Memory B cell (primary cell): Measurements from ENCODE around the gene PDXP.
A peak's percentile ranks its signal among the peaks of the same experiment; 100 is the strongest.
"Not testable (repeated sequence)": the region's sequence is repeated elsewhere in the genome, so short reads cannot be mapped to it uniquely, and the experiment has no call there.

Experiments used
- ATAC-seq: fragments of 150-1000 bp; cut with Tn5 transposase; 2 replicates; pipeline ENCODE4 v1.10.0; 2021; ENCODE audit warnings: low read depth, mild to moderate bottlenecking, moderate library complexity
- DNase-seq, 2 donors: peaks; one replicate each; pipeline ENCODE4 v3.0.0; 2022; ENCODE audit warnings: low spot score in 2 of 2
- H3K27ac Mint-ChIP-seq: one replicate; pipeline ENCODE4 v1.8.0; 2022; ENCODE audit warnings: mild to moderate bottlenecking, moderate library complexity, mixed read lengths
- H3K27me3 Mint-ChIP-seq: one replicate; pipeline ENCODE4 v1.8.0; 2022; ENCODE audit warnings: mixed read lengths
- H3K36me3 Mint-ChIP-seq: one replicate; pipeline ENCODE4 v1.8.0; 2022; ENCODE audit warnings: mild to moderate bottlenecking, mixed read lengths
- H3K4me1 Mint-ChIP-seq: one replicate; pipeline ENCODE4 v1.8.0; 2022; ENCODE audit warnings: mixed read lengths
- H3K4me3 Mint-ChIP-seq: one replicate; pipeline ENCODE4 v1.8.0; 2022; ENCODE audit warnings: mild to moderate bottlenecking, moderate library complexity, mixed read lengths
- H3K9me3 Mint-ChIP-seq: one replicate; pipeline ENCODE4 v1.8.0; 2022; ENCODE audit warnings: mixed read lengths

PDXP gene

DNA sequence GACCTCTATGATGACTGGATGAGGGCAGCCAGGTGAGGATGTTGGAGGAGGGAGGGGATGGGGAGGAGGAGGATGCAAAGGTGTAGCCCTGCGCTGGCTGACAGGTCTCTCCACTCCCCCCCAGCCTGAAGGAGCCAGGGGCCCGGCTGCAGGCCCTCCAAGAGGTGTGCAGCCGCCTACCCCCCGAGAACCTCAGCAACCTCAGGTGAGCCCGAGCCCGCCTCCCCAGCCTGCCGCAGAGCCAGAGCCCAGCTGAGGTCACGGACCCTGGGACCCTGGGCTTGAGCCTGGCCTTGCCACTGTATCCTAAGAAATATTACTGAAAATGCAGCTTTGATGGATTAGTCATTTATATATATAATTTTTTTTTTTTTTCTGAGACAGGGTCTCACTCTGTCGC, 11.2 kb upstream of the PDXP start:
- Mint-ChIP-seq H3K9me3 (no peaks in the 10 kb centered on the region), H3K4me1 (peaks cover 14% of the 10 kb centered on the region), H3K27ac (no peak overlapping the region), H3K4me3 (no peak overlapping the region), H3K27me3 (no peaks in the 10 kb centered on the region), H3K36me3 (peaks cover 26% of the 10 kb centered on the region)
- ATAC-seq (no peak), DNase-seq (no peak)

DNA sequence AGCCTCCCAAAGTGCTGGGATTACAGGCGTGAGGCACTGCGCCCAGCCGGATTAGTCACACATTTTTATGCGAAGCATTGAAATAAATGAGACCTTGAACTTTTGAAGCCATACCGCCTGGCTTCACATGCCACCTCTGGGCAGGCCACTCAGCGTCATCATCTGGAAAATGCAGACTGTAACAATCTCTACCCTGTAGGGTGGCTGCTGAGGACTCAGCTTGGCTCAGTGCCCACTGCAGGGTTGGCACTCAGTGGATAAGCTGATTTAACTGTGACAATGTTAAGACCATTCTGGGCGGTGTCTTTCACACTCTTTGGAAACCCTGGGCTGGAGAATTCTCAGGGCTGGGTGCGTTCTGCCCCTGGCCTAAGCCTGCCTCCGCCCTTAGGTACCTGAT, 10.6 kb upstream of the PDXP start:
- Mint-ChIP-seq H3K27ac (no peak overlapping the region), H3K4me3 (no peak overlapping the region), H3K36me3 (peaks cover 28% of the 10 kb centered on the region), H3K27me3 (no peaks in the 10 kb centered on the region), H3K4me1 (peaks cover 10% of the 10 kb centered on the region), H3K9me3 (no peaks in the 10 kb centered on the region)
- ATAC-seq (no peak), DNase-seq (no peak)

DNA sequence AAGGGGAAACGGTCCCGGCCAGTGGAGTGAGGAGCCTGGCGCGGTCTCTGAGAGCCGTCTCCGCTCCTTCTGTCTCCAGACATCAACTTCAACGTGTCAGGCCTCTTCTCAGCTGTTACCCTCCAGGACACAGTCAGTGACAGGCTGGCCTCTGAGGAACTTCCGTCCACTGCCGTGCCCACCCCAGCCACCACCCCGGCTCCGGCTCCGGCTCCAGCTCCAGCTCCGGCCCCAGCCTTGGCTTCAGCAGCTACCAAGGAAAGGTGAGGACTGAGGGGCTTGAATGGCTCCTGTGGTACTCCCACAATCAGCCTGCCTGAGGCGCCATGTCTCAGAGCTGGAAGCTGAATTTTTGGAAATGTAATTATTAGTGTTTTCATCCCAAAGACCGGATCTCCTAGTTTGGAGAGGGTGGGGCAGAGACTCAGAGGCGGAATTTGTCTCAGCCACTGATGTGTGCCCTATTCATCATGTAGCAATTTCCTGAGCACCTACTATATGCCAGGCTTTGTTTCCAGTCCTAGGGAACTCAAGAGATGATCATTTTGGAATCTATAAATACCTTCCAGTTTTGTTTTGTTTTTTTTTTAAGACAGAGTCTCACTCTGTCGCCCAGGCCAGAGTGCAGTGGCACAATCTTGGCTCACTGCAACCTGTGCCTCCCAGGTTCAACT, 7.9 kb upstream of the PDXP start:
- ATAC-seq (no peak), DNase-seq (no peak)
- Mint-ChIP-seq H3K4me1 (no peaks in the 10 kb centered on the region), H3K36me3 (peaks cover 23% of the 10 kb centered on the region), H3K9me3 (no peaks in the 10 kb centered on the region), H3K27ac (no peak overlapping the region), H3K27me3 (no peaks in the 10 kb centered on the region), H3K4me3 (no peak overlapping the region)

DNA sequence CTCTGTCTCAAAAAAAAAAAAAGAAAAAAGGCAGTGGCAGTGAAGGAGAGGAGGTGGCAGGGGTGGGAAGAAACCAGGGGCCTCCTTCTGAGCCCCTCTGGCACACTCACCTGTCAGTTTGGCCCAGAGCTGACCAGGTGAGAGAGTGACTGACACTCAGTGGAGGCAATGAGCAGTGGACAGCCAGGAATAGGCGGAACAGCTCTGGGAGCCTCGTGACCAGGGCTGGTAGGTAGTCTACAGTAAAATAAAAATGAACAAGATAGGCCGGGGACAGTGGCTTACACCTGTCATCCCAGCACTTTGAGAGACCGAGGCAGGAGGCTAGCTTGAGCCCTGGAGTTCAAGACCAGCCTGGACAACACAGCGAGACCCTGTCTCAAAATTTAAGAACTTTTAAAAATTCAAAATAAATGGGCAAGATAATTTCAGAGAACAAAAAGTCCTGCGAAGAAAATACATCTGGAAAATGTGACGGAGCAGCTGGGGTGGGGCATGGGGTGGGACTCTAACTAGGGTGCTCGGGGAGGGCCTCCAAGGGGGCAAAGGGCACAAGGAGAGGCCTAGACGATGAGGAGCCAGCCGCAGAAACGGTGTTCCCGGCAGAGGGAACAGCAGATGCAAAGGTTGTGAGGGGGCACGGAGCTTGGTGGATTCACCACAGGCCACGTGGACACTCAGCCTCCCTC, 3.8 kb upstream of the PDXP start:
- peaks cover 16% of the 10 kb centered on the region for H3K36me3 Mint-ChIP-seq
- DNase-seq (no peak), ATAC-seq (no peak)
- H3K4me1 Mint-ChIP-seq: peaks cover 14% of the 10 kb centered on the region
- H3K4me3 Mint-ChIP-seq: no peak overlapping the region
- no peak overlapping the region for H3K27ac Mint-ChIP-seq
- no peaks in the 10 kb centered on the region for H3K27me3 Mint-ChIP-seq
- no peaks in the 10 kb centered on the region for H3K9me3 Mint-ChIP-seq

DNA sequence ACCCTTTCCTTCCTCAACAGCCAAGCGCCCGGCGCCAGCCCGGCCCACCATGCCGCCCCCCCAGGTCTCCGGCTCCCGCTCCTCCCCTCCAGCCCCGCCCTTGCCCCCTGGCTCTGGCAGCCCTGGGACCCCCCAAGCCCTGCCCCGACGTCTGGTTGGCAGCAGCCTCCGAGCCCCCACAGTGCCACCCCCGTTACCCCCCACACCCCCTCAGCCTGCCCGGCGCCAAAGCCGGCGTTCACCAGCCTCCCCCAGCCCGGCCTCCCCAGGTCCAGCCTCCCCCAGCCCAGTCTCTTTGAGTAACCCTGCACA, 3.3 kb upstream of the PDXP start:
- Mint-ChIP-seq H3K36me3 (peaks cover 16% of the 10 kb centered on the region), H3K9me3 (no peaks in the 10 kb centered on the region), H3K4me3 (no peak overlapping the region), H3K27me3 (no peaks in the 10 kb centered on the region), H3K4me1 (peaks cover 19% of the 10 kb centered on the region), H3K27ac (no peak overlapping the region)
- DNase-seq (no peak), ATAC-seq (no peak)

DNA sequence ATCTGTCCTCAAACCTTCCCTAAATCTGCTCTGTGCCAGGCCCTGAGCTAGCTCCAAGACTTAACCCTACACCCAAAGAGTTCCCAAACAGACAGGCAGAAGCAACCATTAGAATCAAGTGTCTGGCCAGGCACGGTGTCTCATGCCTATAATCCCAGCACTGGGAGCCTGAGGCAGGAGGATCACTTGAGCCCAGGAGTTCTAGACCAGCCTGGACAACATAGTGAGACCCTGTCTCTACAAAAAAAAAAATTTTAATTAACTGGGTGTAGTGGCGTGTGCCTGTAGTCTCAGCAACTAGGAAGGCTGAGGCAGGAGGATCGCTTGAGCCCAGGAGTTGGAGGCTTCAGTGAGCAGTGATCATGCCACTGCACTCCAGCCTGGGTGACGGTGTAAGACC, 1.9 kb upstream of the PDXP start:
- Mint-ChIP-seq H3K36me3 (peaks cover 15% of the 10 kb centered on the region), H3K4me1 (peaks cover 33% of the 10 kb centered on the region)
- H3K27me3 Mint-ChIP-seq, H3K9me3 Mint-ChIP-seq, DNase-seq, ATAC-seq, H3K4me3 Mint-ChIP-seq, H3K27ac Mint-ChIP-seq: not testable (repeated sequence)

DNA sequence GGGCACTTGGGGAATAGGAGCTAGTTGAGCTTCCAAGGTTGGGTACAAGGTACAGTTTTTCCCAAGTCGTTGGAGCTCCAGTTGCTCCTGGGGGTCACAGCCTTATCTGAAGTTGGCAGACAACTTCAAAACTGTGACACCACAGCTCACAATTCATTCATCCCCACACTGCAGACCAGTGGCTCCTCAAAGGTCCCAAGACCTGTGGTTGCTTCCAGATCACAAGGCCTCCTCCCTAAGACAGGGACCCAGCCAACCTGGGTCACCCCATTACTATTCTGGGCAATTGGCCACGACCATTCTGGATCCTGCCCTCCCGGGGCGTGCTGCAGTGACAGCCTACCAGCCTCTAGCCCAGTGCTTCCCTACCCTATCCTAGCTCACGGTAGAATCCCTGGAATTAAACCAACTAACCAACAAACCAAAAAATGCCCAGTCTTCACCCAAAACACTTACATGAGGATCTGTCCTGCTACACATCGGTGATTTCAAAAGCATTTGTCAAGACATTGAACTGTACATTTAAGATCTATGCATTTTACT, 862 bp upstream of the PDXP start:
- no peak for DNase-seq
- Mint-ChIP-seq H3K4me1 (peaks cover 40% of the 10 kb centered on the region), H3K4me3 (peak overlapping the region; percentile 92), H3K27me3 (no peaks in the 10 kb centered on the region), H3K27ac (peak overlapping the region; percentile 93), H3K9me3 (no peaks in the 10 kb centered on the region), H3K36me3 (peaks cover 9% of the 10 kb centered on the region)
- no peak for ATAC-seq

DNA sequence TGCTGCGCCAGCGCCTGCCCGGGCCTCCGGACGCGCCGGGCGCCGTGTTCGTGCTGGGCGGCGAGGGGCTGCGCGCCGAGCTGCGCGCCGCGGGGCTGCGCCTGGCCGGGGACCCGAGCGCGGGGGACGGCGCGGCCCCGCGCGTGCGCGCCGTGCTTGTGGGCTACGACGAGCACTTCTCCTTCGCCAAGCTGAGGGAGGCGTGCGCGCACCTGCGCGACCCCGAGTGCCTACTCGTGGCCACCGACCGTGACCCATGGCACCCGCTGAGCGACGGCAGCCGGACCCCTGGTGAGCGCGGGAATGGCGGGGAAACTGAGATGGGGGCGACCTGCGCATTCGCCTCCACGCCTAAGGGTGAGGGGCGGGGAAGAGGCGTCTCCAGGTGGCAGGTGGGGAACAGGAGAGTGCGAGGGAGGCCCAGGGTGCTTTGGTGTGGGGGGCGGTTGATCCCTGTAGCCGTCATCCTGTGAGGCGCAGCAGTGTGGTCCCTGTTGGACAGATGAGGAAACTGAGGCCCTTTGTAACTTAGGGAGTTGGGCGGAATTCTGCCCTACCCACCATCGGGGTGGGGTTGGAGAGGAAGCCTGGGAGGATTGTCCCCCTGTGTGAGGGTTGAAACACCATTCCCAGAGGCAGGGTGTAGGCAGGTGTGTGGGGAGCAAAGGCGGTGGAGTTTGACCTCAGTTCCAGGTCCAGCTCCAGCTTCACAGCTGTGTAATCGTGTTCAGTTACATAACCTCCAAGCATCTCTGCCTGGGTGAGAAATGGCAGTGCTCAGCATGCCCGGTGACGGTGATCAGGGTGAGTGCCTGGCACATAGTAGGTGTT, 758 bp downstream of the PDXP start:
- peaks cover 2% of the 10 kb centered on the region for H3K36me3 Mint-ChIP-seq
- H3K9me3 Mint-ChIP-seq: no peaks in the 10 kb centered on the region
- ATAC-seq (peak; percentile 7), DNase-seq (peak; percentile 42 to 63)
- H3K27me3 Mint-ChIP-seq: no peaks in the 10 kb centered on the region
- peak overlapping the region; percentile 94 for H3K27ac Mint-ChIP-seq
- H3K4me3 Mint-ChIP-seq: peak overlapping the region; percentile 86
- H3K4me1 Mint-ChIP-seq: peaks cover 40% of the 10 kb centered on the region

DNA sequence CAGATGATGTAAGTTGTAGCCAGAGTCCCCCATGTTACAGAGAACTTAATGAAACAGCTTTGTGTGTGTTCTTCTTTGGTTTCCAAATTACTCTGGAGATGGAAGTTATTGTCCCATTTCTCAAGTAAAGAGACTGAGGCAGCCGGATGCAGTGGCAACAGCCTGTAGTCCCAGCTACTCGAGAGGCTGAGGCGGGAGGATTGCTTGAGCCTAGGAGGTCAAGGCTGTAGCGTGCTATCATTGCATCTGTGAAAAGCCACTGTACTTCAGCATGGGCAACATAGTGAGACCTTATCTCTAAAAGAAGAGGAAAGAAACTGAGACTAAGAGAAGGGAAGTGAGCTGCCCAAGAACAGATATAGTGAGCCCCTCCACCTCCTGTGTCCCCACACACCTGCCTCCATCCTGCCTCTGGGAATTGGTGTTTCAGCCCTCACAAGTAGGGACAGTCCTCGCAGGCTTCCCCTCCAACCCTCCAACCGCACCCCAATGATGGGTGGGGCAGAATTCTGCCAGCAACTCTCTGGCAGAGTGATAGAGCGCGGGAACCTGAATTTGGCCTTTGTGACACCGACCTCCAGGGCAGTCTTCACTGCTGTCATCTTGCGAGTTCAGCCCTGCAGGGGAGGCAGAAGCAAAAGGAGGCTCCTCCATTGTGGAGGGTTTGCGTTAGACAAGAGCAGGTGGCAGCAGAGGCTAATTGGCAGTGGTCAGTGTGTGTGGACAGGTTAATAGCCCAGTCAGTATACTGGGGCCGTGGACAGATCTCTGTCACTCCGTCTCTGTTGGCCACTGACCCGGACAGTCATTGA, 1.6 kb downstream of the PDXP start:
- peak overlapping the region; percentile 94 for H3K27ac Mint-ChIP-seq
- H3K9me3 Mint-ChIP-seq: no peaks in the 10 kb centered on the region
- ATAC-seq (no peak), DNase-seq (no peak)
- peaks cover 2% of the 10 kb centered on the region for H3K36me3 Mint-ChIP-seq
- no peaks in the 10 kb centered on the region for H3K27me3 Mint-ChIP-seq
- peak overlapping the region; percentile 86 for H3K4me3 Mint-ChIP-seq
- H3K4me1 Mint-ChIP-seq: peaks cover 40% of the 10 kb centered on the region

DNA sequence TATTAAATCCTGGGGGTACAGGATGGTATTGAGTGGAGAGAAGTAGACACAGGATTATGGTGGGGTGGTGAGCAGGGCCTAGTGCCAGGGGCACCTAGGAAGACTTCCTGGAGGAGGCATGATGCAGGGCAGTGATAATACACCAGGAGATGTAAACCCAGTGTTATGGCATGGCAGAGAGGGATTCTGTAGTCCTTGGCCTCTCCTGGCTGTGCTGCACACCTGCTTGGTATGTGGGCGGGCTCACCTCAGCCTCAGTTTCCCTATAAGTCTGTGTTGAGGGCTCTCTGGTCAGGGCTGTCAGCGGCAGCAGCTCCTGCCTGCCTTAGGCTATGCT, 2.2 kb downstream of the PDXP start:
- Mint-ChIP-seq H3K27ac (peak overlapping the region; percentile 94), H3K27me3 (no peaks in the 10 kb centered on the region), H3K36me3 (peaks cover 2% of the 10 kb centered on the region), H3K4me3 (peak overlapping the region; percentile 86), H3K4me1 (peaks cover 40% of the 10 kb centered on the region), H3K9me3 (no peaks in the 10 kb centered on the region)
- no peak for DNase-seq
- ATAC-seq: no peak

DNA sequence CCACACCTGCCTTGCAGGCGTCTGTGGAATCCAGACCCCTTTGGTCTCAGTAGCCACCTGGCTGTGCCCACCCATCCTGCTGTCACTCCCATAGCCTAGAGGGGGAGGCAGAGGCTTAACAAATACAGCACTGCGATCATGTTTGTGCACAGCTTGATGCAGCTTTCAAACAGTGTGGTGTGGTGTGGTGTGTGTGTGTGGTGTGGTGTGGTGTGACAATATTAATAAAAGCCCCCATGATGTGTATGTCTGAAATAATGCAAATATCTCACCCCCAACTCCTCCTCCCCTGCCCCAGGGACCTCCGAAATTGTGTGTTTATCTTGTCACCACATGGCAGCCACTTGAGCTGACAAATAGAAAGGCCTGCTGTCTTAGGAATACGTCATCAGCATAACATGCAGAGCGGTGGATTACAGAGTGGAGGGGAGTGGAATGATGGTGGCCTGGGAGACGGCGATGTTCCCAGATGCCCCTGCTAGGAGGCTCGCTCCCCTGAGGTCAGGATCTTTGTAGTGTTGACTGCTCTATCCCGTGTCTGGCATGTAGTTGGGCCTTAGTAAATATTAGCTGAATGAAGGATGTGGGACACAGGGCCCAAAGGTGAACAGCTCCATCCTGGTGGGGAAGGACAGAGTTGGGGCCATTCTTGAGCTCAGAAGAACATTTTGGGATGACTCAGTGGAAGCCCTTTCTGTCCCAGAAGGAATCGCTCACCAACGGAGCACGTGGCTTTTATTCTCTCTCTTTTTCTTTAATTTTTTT, 2.8 kb downstream of the PDXP start:
- Mint-ChIP-seq H3K9me3 (no peaks in the 10 kb centered on the region), H3K4me3 (peak overlapping the region; percentile 86), H3K36me3 (peaks cover 4% of the 10 kb centered on the region), H3K4me1 (peaks cover 40% of the 10 kb centered on the region), H3K27me3 (no peaks in the 10 kb centered on the region), H3K27ac (peak overlapping the region; percentile 94)
- DNase-seq (no peak), ATAC-seq (peak; percentile 16)

DNA sequence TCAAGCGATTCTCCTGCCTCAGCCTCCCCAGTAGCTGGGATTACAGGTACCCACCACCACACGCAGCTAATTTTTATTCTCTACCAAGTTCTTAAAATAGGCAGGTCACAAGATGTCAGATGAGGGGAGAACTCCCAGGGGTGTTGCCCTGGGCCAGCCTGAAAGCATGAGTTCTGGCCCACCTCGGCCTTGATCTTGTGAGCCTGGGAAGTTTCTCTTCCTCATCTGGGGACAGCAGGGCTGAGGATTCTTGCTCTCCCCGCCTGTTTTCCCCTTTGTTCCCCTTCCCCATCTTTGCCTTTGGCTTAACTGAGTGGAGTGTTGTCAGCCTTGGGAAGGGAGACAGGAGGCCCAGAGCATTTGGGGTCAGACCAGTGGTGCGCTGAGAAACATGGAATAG, 3.5 kb downstream of the PDXP start:
- H3K27me3 Mint-ChIP-seq: no peaks in the 10 kb centered on the region
- peaks cover 40% of the 10 kb centered on the region for H3K4me1 Mint-ChIP-seq
- peaks cover 8% of the 10 kb centered on the region for H3K36me3 Mint-ChIP-seq
- H3K27ac Mint-ChIP-seq: peak overlapping the region; percentile 94
- no peaks in the 10 kb centered on the region for H3K9me3 Mint-ChIP-seq
- DNase-seq: no peak
- ATAC-seq: no peak
- H3K4me3 Mint-ChIP-seq: peak overlapping the region; percentile 36

DNA sequence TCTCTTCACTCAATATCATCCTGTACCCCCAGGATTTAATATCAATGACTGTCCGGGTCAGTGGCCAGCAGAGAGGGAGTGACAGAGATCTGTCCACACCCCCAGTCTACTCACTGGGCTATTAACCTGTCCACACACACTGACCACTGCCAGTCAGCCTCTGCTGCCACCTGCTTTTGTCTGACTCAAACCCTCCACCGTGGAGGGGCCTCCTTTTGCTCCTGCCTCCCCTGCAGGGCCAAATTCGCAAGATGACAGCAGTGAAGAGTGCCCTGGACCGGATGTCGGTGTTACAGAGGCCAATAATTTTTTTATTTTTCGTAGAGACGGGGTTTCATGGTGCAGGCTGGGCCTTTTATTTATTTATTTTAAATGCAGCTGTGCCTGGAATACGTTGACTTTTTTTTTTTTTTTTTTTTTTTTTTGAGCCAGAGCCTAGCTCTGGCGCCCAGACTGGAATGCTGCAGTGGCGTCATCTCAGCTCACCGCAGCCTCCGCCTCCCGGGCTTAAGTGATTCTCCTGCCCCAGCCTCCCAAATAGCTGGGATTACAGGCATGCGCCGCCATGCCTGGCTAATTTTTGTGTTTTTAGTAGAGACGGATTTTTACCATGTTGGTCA, 5.1 kb downstream of the PDXP start:
- Mint-ChIP-seq H3K27ac (peak overlapping the region; percentile 38), H3K27me3 (no peaks in the 10 kb centered on the region), H3K36me3 (peaks cover 8% of the 10 kb centered on the region), H3K4me3 (no peak overlapping the region), H3K9me3 (no peaks in the 10 kb centered on the region), H3K4me1 (peaks cover 33% of the 10 kb centered on the region)
- DNase-seq (no peak), ATAC-seq (no peak)
